NCI-H2107 (cell line): ENCODE measurements around the gene CNBD2.
"Not testable (repeated sequence)": the region's sequence is repeated elsewhere in the genome, so short reads cannot be mapped to it uniquely, and the experiment has no call there.

Source experiments
- DNase-seq: peaks from one replicate; lab custom pipeline; 2025; lab: John Stamatoyannopoulos, UW

CNBD2 gene

GRCh38 chr20:36026131-36026530, 57.7 kb downstream of the CNBD2 start:
- DNase-seq, result not testable (repeated sequence)

DNA sequence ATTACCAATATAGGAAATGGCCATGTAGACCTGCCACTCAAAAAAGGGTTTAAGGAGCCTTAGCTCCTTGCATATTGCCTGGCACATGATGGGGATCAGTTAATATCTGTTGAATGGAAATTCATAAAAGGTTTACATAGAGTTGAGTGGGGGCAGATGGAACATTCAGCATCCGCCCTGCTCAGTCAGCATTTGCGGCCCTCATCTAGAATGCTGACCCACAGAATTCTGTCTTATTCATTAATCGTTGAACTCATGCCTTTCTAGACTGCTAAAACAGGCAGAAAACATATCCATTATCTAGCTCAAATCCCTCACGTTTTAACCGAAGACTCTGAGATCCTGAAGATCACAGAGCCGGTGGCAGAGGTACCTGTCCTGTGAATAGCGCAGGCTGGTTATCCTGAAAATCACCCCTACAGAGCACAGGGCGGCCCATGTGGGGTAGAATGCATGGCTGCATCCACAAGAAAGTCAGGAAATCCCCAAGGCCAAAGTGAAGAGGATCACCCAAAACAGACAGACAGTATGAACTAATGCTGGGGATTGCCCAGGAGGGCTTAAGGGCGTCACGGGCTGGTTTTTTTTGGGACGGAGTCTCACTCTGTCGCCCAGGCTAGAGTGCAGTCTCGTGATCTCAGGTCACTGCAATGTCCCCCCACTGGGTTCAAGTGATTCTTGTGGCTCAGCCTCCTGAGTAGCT, 59.9 kb downstream of the CNBD2 start:
- DNase-seq, result no peak

- no peak for DNase-seq
Observed at GRCh38 chr20:36030149-36030548, 61.8 kb downstream of the CNBD2 start.

DNA sequence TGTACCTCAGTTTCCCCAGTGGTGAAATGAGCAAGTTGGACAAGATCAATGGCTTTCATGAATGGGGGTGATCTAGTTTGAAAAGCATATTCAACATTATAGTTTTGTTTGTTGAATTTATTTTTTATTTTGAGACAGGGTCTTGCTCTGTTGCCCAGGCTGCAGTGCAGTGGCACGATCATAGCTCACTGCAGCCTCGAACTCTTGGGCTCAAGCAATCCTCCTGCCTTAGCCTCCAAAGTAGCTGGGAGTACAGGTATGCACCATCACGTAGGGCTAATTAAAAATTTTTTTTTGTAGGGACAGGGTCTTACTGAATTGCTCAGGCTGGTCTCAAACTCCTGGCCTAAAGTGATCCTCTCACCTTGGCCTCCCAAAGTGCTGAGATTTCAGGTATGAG, 63.4 kb downstream of the CNBD2 start:
- no peak for DNase-seq

- no peak for DNase-seq
Observed at GRCh38 chr20:36034875-36035274, 66.5 kb downstream of the CNBD2 start.

DNA sequence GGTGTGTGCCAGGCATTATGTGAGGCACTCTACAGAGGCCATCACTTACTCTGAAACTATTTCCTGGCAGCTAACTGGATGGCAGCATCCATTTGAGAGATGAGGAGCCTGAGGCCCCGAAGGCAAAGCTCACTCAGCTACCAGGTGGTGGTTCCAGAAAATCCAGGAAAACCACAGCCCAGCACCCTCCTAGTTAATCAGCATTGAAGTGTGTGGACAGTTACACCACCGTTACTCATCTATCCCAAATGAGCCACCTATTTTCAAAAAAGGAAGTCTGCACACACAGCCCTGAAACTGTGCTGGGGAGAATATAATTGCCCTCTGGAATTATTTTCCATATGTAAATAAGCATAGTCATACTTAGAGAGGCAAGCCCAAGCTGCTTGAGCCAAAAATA, 67.4 kb downstream of the CNBD2 start:
- DNase-seq, result no peak

DNA sequence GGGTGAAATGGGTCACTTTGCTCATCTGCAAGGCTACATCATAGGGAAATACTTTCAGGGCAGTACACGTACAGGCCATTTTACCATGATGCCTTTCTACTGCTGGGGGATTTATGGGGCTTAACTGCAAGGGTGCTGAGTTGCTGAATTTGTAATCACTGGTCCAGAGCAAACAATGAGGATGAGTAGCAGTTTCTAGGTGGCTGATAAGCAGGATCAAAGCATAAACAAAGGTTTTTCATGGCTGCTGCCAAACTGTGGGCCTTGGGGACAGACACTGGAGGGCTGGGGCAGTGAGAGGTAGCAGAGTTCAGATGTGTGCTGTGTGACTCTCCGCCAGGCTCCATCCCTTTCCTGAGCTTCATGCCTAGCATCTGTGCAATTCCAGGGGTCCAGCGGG, 68.3 kb downstream of the CNBD2 start:
- DNase-seq, result no peak

DNA sequence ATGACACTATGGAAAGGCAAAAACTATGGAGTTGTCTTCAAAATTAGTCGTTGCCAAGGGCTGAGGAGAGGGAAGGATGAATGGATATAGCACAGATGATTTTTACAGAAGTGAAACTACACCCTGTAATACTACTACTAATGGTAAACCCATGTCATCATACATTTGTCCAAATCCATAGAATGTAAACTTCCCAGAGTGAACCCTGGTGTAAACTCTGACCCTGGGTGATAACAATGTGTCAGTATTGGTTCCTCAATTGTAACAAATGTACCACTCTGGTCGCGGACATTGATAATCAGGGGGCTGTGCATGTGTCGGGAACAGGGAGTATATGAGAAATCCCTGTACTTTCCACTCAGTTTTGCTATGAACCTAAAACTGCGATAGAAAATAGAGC, 72.2 kb downstream of the CNBD2 start:
- no peak for DNase-seq

DNA sequence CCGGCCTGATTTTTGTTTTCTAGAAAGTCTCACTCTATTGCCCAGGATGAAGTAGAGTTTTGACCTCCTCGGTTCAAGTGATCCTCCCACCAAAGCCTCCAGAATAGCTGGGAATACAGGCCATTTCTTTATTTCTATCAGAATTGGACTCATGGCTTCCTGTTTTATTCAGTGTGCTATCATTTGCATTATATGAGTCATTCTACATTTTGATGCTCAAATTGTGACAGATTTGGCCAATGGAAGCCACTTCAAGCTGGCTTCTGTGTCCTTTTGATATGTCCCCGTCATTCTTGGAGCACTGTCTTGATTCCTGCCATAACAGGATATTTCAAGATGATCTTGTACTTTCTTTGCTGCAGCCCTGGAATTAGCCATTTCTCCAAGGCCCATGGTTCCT, 75.1 kb downstream of the CNBD2 start:
- DNase-seq, result no peak

- no peak for DNase-seq
Observed at GRCh38 chr20:36043892-36044515, 75.6 kb downstream of the CNBD2 start.

- DNase-seq, result no peak
Observed at GRCh38 chr20:36045373-36045714, 77.0 kb downstream of the CNBD2 start.

GRCh38 chr20:36046073-36046798, 77.8 kb downstream of the CNBD2 start:
- not testable (repeated sequence) for DNase-seq

DNA sequence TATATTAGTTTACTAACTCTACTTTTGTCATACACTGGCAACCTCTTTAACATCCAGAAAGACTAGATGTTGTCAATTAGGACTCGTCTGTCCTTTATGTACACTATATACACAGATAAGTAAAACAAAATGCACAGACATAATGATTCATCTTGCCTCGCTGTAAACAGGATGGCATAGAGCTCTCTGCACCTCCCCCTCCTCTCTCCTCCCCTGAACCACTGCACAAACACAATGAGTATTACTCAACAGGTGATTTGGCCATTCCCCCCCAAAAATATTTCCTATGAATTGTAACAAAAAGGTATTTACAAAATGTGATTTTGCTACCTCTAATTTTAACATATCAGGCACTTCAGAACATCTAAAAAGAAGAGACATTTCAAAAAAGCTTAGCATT, 81.0 kb downstream of the CNBD2 start:
- not testable (repeated sequence) for DNase-seq

- DNase-seq, result peak; percentile 11
Observed at GRCh38 chr20:36050436-36051317, 82.3 kb downstream of the CNBD2 start.

- DNase-seq, result no peak
Observed at GRCh38 chr20:36051318-36052116, 83.1 kb downstream of the CNBD2 start.

- DNase-seq, result no peak
Observed at GRCh38 chr20:36052117-36052513, 83.7 kb downstream of the CNBD2 start.

GRCh38 chr20:36053863-36054518, 85.6 kb downstream of the CNBD2 start:
- DNase-seq, result not testable (repeated sequence)

- DNase-seq, result no peak
Observed at GRCh38 chr20:36055145-36055544, 86.8 kb downstream of the CNBD2 start.

DNA sequence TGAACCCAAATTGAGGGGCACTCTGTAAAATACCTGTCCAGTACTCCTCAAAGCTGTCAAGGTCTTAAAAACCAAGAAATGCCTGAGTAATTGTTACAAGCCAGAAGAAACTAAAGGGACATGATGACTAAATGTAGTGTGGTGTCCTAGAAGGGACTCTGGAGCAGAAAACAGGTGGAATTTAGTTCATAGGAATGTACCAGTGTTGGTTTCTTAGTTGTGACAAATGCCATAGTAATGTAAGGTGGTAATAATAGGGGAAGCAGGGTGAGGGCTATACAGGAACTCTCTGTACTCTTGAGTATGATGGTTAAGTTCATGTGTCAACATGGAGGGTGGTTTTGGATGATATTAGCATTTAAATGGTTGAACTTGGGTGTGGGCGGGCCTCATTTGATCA, 92.3 kb downstream of the CNBD2 start:
- DNase-seq, result no peak

- no peak for DNase-seq
Observed at GRCh38 chr20:36061754-36062153, 93.4 kb downstream of the CNBD2 start.

DNA sequence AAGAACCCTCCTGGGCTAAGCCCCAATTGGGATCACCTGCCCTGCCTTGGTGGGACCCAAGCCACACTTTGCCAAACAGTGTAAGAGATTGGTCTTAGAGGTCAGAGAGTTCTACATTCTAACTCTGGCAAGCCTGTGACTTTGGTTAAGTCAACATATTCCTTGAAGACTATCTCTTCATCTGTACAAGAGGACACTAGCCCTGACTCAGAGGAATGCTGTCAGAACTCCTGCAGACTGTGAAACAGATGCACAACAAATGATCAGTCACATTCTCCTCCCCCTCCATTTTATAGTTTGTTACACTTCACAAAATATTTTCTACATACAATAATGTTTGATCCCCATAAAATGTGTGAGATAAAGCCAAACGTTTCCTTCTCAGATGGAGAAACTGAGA, 94.4 kb downstream of the CNBD2 start:
- DNase-seq, result no peak
